Skeletal muscle tissue (tissue), 4 donors: ENCODE data around the gene UST. TPM values are rescaled to one million over a fixed set of nuclear protein-coding genes. Genes with fewer than 3 reads are reported as not detected.

Source experiments
- H3K27ac ChIP-seq: one replicate; pipeline ENCODE4 v1.7.0; 2013; ENCODE audit warnings: mild to moderate bottlenecking, low read depth, low read length, inconsistent platforms
- H3K27me3 ChIP-seq, 3 donors: one replicate each; pipeline ENCODE4 v1.7.0; 2013; ENCODE audit warnings: low read length in 3 of 3; ENCODE audit not compliant: control insufficient read depth in 3 of 3, insufficient read depth in 3 of 3
- H3K36me3 ChIP-seq, 3 donors: one replicate each; pipeline ENCODE4 v1.7.0; 2013; ENCODE audit warnings: low read length in 3 of 3; ENCODE audit not compliant: control insufficient read depth in 3 of 3, insufficient read depth in 3 of 3
- H3K4me1 ChIP-seq, 3 donors: one replicate each; pipeline ENCODE4 v1.7.0; 2013; ENCODE audit warnings: low read length in 3 of 3, mild to moderate bottlenecking in 3 of 3; ENCODE audit not compliant: control insufficient read depth in 3 of 3, insufficient read depth in 3 of 3
- H3K4me3 ChIP-seq, 3 donors: one replicate each; pipeline ENCODE4 v1.7.0; 2013; ENCODE audit warnings: low read length in 3 of 3
- H3K9ac ChIP-seq, 3 donors: one replicate each; pipeline ENCODE4 v1.7.0; 2013; ENCODE audit warnings: low read length in 3 of 3, mild to moderate bottlenecking in 3 of 3, moderate library complexity in 2 of 3, low read depth in 1 of 3
- H3K9me3 ChIP-seq, 3 donors: one replicate each; pipeline ENCODE4 v1.7.0; 2013; ENCODE audit warnings: low read length in 3 of 3; ENCODE audit not compliant: control insufficient read depth in 3 of 3
- total RNA-seq: library from RNA; depleted of rRNA; stranded (reverse); fragments of >200 nt; gene quantifications from one replicate; pipeline ENCODE4 v1.2.3, GENCODE V29; 2014
- donor health status: Osteomylitis.

The UST gene
- total RNA-seq, 1 donor from 2014 or later = 14.6 TPM

GRCh38 chr6:148709577-148709976, 37.3 kb upstream of the UST start:
- Histone ChIP-seq H3K27ac (no peak overlapping the region), H3K36me3 (no peaks in the 10 kb centered on the region), H3K4me1 (no peaks in the 10 kb centered on the region), H3K27me3 (no peaks in the 10 kb centered on the region), H3K9me3 (peaks cover 0 to 2% (median 0%) of the 10 kb centered on the region in 3 donors), H3K9ac (no peak overlapping the region), H3K4me3 (no peak overlapping the region)

GRCh38 chr6:148711833-148712654, 34.8 kb upstream of the UST start:
- no peaks in the 10 kb centered on the region for H3K27me3 ChIP-seq
- no peak overlapping the region for H3K9ac ChIP-seq
- H3K27ac ChIP-seq = no peak overlapping the region
- H3K36me3 ChIP-seq = no peaks in the 10 kb centered on the region
- no peak overlapping the region for H3K4me3 ChIP-seq
- H3K4me1 ChIP-seq = no peaks in the 10 kb centered on the region
- H3K9me3 ChIP-seq = peaks cover 0 to 2% (median 0%) of the 10 kb centered on the region in 3 donors

GRCh38 chr6:148713033-148713738, 33.6 kb upstream of the UST start:
- Histone ChIP-seq H3K27me3 (no peaks in the 10 kb centered on the region), H3K9ac (no peak overlapping the region), H3K4me1 (no peaks in the 10 kb centered on the region), H3K4me3 (no peak overlapping the region), H3K36me3 (no peaks in the 10 kb centered on the region), H3K9me3 (peaks cover 0 to 2% (median 0%) of the 10 kb centered on the region in 3 donors), H3K27ac (no peak overlapping the region)

GRCh38 chr6:148713921-148714320, 32.9 kb upstream of the UST start:
- Histone ChIP-seq H3K27ac (no peak overlapping the region), H3K36me3 (no peaks in the 10 kb centered on the region), H3K4me3 (no peak overlapping the region), H3K9me3 (peaks cover 0 to 2% (median 0%) of the 10 kb centered on the region in 3 donors), H3K4me1 (no peaks in the 10 kb centered on the region), H3K27me3 (no peaks in the 10 kb centered on the region), H3K9ac (no peak overlapping the region)

GRCh38 chr6:148716811-148717210, 30.0 kb upstream of the UST start:
- H3K4me3 ChIP-seq = no peak overlapping the region
- peaks cover 0 to 2% (median 0%) of the 10 kb centered on the region in 3 donors for H3K9me3 ChIP-seq
- no peaks in the 10 kb centered on the region for H3K36me3 ChIP-seq
- H3K4me1 ChIP-seq = no peaks in the 10 kb centered on the region
- no peak overlapping the region for H3K27ac ChIP-seq
- H3K9ac ChIP-seq = no peak overlapping the region
- H3K27me3 ChIP-seq = no peaks in the 10 kb centered on the region

- no peak overlapping the region for H3K9ac ChIP-seq
- no peak overlapping the region for H3K4me3 ChIP-seq
- H3K36me3 ChIP-seq = no peaks in the 10 kb centered on the region
- H3K27ac ChIP-seq = no peak overlapping the region
- H3K9me3 ChIP-seq = no peaks in the 10 kb centered on the region
- H3K27me3 ChIP-seq = no peaks in the 10 kb centered on the region
- no peaks in the 10 kb centered on the region for H3K4me1 ChIP-seq
Measured at GRCh38 chr6:148720406-148720805, 26.4 kb upstream of the UST start.

GRCh38 chr6:148720897-148721296, 25.9 kb upstream of the UST start:
- Histone ChIP-seq H3K36me3 (no peaks in the 10 kb centered on the region), H3K4me3 (no peak overlapping the region), H3K9ac (no peak overlapping the region), H3K4me1 (no peaks in the 10 kb centered on the region), H3K27ac (no peak overlapping the region), H3K9me3 (no peaks in the 10 kb centered on the region), H3K27me3 (no peaks in the 10 kb centered on the region)

GRCh38 chr6:148723484-148723883, 23.3 kb upstream of the UST start:
- Histone ChIP-seq H3K36me3 (no peaks in the 10 kb centered on the region), H3K9me3 (no peaks in the 10 kb centered on the region), H3K27me3 (no peaks in the 10 kb centered on the region), H3K9ac (no peak overlapping the region), H3K4me1 (no peaks in the 10 kb centered on the region), H3K27ac (no peak overlapping the region), H3K4me3 (no peak overlapping the region)

GRCh38 chr6:148724428-148724827, 22.4 kb upstream of the UST start:
- Histone ChIP-seq H3K36me3 (no peaks in the 10 kb centered on the region), H3K4me1 (no peaks in the 10 kb centered on the region), H3K27me3 (no peaks in the 10 kb centered on the region), H3K9me3 (no peaks in the 10 kb centered on the region), H3K27ac (no peak overlapping the region), H3K9ac (no peak overlapping the region), H3K4me3 (no peak overlapping the region)

GRCh38 chr6:148727104-148727503, 19.7 kb upstream of the UST start:
- Histone ChIP-seq H3K4me1 (no peaks in the 10 kb centered on the region), H3K9me3 (no peaks in the 10 kb centered on the region), H3K27me3 (no peaks in the 10 kb centered on the region), H3K9ac (no peak overlapping the region), H3K4me3 (no peak overlapping the region), H3K27ac (no peak overlapping the region), H3K36me3 (no peaks in the 10 kb centered on the region)
